Left ventricle myocardium inferior (tissue), 1 donor: ENCODE results near the gene DAB1. TPM values are rescaled to one million over a fixed set of nuclear protein-coding genes. Genes with fewer than 3 reads are reported as not detected.

Experiments used
- DNase-seq: peaks from one replicate; pipeline ENCODE4 v3.0.0-alpha.2; 2020
- H3K27ac ChIP-seq: fragments of 200-600 bp; replicated peaks from 2 replicates; pipeline ENCODE4 v1.8.0; 2021
- H3K27me3 ChIP-seq: fragments of 200-600 bp; 2 replicates; pipeline ENCODE4 v1.8.0; 2021; ENCODE audit warnings: low read depth
- H3K36me3 ChIP-seq: fragments of 200-600 bp; 2 replicates; pipeline ENCODE4 v1.8.0; 2021
- H3K4me1 ChIP-seq: fragments of 200-600 bp; 2 replicates; pipeline ENCODE4 v1.8.0; 2021
- H3K4me3 ChIP-seq: fragments of 200-600 bp; 2 replicates; pipeline ENCODE4 v1.8.0; 2021; ENCODE audit warnings: mild to moderate bottlenecking, moderate library complexity
- H3K9me3 ChIP-seq: fragments of 200-600 bp; replicated peaks from 2 replicates; pipeline ENCODE4 v1.8.0; 2021
- intact Hi-C: fragments of 100-400 bp; cut with micrococcal nuclease; formaldehyde crosslinking; loops from one replicate; pipeline ENCODE4 v1.11.0; 2022
- total RNA-seq: library from RNA; stranded (reverse); fragmentation: NEBNext Ultra II Directional; extraction: Animal tissue kit (Norgen Biotek cat#: 25700); gene quantifications from one replicate; pipeline ENCODE4 v1.2.1, GENCODE V29; 2021
- TF ChIP-seq, protein P1 (sequence below): fragments of 200-600 bp; IDR thresholded peaks from 2 replicates; pipeline ENCODE4 v1.8.0; 2021; ENCODE audit warnings: antibody characterized with exemption, mild to moderate bottlenecking, borderline replicate concordance
- donor health status: DM: no; HTN: yes; CAD: no; lungs with severe emphysema.

DAB1 gene
- total RNA-seq, 1 donor from 2014 or later: 0.77 TPM

- H3K27ac ChIP-seq: no peak overlapping the region
- DNase-seq: no peak
- no peaks in the 10 kb centered on the region for H3K27me3 ChIP-seq
- peaks cover 11% of the 10 kb centered on the region for H3K9me3 ChIP-seq
- TF ChIP-seq, protein P1, sequence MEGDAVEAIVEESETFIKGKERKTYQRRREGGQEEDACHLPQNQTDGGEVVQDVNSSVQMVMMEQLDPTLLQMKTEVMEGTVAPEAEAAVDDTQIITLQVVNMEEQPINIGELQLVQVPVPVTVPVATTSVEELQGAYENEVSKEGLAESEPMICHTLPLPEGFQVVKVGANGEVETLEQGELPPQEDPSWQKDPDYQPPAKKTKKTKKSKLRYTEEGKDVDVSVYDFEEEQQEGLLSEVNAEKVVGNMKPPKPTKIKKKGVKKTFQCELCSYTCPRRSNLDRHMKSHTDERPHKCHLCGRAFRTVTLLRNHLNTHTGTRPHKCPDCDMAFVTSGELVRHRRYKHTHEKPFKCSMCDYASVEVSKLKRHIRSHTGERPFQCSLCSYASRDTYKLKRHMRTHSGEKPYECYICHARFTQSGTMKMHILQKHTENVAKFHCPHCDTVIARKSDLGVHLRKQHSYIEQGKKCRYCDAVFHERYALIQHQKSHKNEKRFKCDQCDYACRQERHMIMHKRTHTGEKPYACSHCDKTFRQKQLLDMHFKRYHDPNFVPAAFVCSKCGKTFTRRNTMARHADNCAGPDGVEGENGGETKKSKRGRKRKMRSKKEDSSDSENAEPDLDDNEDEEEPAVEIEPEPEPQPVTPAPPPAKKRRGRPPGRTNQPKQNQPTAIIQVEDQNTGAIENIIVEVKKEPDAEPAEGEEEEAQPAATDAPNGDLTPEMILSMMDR: no peak
- intact Hi-C loops: no loop called here
- no peaks in the 10 kb centered on the region for H3K36me3 ChIP-seq
- no peak overlapping the region for H3K4me3 ChIP-seq
- H3K4me1 ChIP-seq: no peaks in the 10 kb centered on the region
Measured at GRCh38 chr1:57258557-57259325, 165.1 kb downstream of the DAB1 start.

- DNase-seq: no peak
- TF ChIP-seq, protein P1: no peak
- intact Hi-C loops: no loop called here
- H3K36me3 ChIP-seq: no peaks in the 10 kb centered on the region
- peaks cover 11% of the 10 kb centered on the region for H3K9me3 ChIP-seq
- H3K4me3 ChIP-seq: no peak overlapping the region
- H3K27ac ChIP-seq: no peak overlapping the region
- H3K27me3 ChIP-seq: no peaks in the 10 kb centered on the region
- no peaks in the 10 kb centered on the region for H3K4me1 ChIP-seq
Measured at GRCh38 chr1:57255945-57256344, 167.9 kb downstream of the DAB1 start.

GRCh38 chr1:57254022-57254421 is 169.8 kb downstream of the DAB1 start:
- no peaks in the 10 kb centered on the region for H3K27me3 ChIP-seq
- H3K9me3 ChIP-seq: peaks cover 11% of the 10 kb centered on the region
- no peak overlapping the region for H3K4me3 ChIP-seq
- no peak for DNase-seq
- H3K27ac ChIP-seq: no peak overlapping the region
- TF ChIP-seq, protein P1: no peak
- no peaks in the 10 kb centered on the region for H3K4me1 ChIP-seq
- no peaks in the 10 kb centered on the region for H3K36me3 ChIP-seq
- intact Hi-C loops: no loop called here

DNA sequence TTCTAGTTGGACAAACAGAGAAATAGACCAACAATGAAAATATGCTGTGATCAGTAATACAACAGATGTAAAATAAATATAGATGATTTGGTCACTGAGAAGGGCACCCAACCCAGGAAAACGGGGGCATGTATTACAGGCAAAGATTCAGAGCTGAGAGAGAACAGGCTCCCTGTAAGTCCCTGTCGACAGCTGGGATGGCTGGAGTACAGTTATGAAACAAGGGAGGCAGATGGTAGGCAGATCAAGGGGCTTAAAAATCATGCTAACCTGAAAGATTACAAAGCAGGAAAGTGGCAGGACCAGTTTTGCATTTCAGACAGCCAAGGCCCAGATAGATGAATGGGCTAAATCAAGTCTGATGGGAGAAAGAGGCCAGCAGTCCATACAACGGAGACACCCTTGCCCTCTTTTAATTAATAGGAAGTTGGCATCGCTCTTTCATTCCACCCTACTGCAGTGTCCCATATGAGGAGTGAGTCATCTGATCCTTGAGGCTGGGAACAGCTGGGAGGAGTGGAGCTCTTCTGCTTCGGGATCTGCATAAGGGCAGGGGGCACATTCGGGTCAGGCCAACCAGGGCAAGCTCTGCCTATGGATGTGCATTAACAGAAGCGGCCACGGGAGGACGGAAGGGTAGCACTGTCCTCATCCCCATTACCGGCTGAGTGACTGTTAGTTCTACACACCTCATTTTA is 171.1 kb downstream of the DAB1 start:
- DNase-seq: no peak
- Histone ChIP-seq H3K4me3 (no peak overlapping the region), H3K27me3 (no peaks in the 10 kb centered on the region), H3K36me3 (no peaks in the 10 kb centered on the region), H3K9me3 (peaks cover 6% of the 10 kb centered on the region), H3K27ac (no peak overlapping the region), H3K4me1 (no peaks in the 10 kb centered on the region)
- intact Hi-C loops: no loop called here
- TF ChIP-seq, protein P1: no peak

DNA sequence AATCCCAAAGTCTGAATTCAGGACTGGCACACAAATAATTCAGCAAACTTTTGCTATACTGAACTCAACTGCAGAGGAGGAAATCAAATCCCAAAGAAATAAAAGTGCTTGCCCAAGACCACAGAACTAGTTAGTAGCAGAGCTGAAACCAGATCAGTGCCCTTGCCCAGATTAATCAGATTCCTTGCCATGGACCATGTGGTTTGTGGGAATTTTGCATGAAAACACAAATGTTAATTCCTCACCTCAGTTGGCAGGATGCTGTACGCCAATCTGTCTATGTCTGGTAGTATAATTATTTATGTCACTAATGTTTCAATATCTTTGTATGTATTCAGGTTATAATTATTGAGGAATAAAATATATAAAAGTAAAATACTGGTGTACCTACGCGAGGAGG is 173.8 kb downstream of the DAB1 start:
- H3K27me3 ChIP-seq: no peaks in the 10 kb centered on the region
- H3K36me3 ChIP-seq: no peaks in the 10 kb centered on the region
- H3K9me3 ChIP-seq: peaks cover 6% of the 10 kb centered on the region
- H3K4me3 ChIP-seq: no peak overlapping the region
- TF ChIP-seq, protein P1: no peak
- DNase-seq: no peak
- H3K4me1 ChIP-seq: no peaks in the 10 kb centered on the region
- intact Hi-C loops: no loop called here
- H3K27ac ChIP-seq: no peak overlapping the region
